Left ventricle myocardium inferior (tissue), 1 donor: ENCODE data around the gene EXOC4. TPM values are rescaled to one million over a fixed set of nuclear protein-coding genes. Genes with fewer than 3 reads are reported as not detected.
"Not testable (repeated sequence)": the region's sequence is repeated elsewhere in the genome, so short reads cannot be mapped to it uniquely, and the experiment has no call there.

ENCODE experiments used
- DNase-seq: peaks from one replicate; pipeline ENCODE4 v3.0.0-alpha.2; 2020
- H3K27ac ChIP-seq: fragments of 200-600 bp; replicated peaks from 2 replicates; pipeline ENCODE4 v1.8.0; 2021
- H3K27me3 ChIP-seq: fragments of 200-600 bp; 2 replicates; pipeline ENCODE4 v1.8.0; 2021; ENCODE audit warnings: low read depth
- H3K36me3 ChIP-seq: fragments of 200-600 bp; 2 replicates; pipeline ENCODE4 v1.8.0; 2021
- H3K4me1 ChIP-seq: fragments of 200-600 bp; 2 replicates; pipeline ENCODE4 v1.8.0; 2021
- H3K4me3 ChIP-seq: fragments of 200-600 bp; 2 replicates; pipeline ENCODE4 v1.8.0; 2021; ENCODE audit warnings: mild to moderate bottlenecking, moderate library complexity
- H3K9me3 ChIP-seq: fragments of 200-600 bp; replicated peaks from 2 replicates; pipeline ENCODE4 v1.8.0; 2021
- CTCF ChIP-seq: fragments of 200-600 bp; IDR thresholded peaks from 2 replicates; pipeline ENCODE4 v1.8.0; 2021; ENCODE audit warnings: antibody characterized with exemption, mild to moderate bottlenecking, borderline replicate concordance
- intact Hi-C: fragments of 100-400 bp; cut with micrococcal nuclease; formaldehyde crosslinking; loops from one replicate; pipeline ENCODE4 v1.11.0; 2022
- total RNA-seq: library from RNA; stranded (reverse); fragmentation: NEBNext Ultra II Directional; extraction: Animal tissue kit (Norgen Biotek cat#: 25700); gene quantifications from one replicate; pipeline ENCODE4 v1.2.1, GENCODE V29; 2021
- donor health status: DM: no; HTN: yes; CAD: no; lungs with severe emphysema.

Gene EXOC4
- total RNA-seq, 1 donor from 2014 or later: 33.8 TPM

- DNase-seq: no peak
- H3K4me3 ChIP-seq: no peak overlapping the region
- intact Hi-C loops: no loop called here
- no peaks in the 10 kb centered on the region for H3K9me3 ChIP-seq
- no peaks in the 10 kb centered on the region for H3K36me3 ChIP-seq
- no peaks in the 10 kb centered on the region for H3K27me3 ChIP-seq
- H3K27ac ChIP-seq: no peak overlapping the region
- TF ChIP-seq CTCF: no peak
- H3K4me1 ChIP-seq: no peaks in the 10 kb centered on the region
These were observed 633.9 kb downstream of the EXOC4 start for GRCh38 chr7:133886797-133887196.

GRCh38 chr7:133887459-133887858, 634.6 kb downstream of the EXOC4 start:
- DNase-seq: no peak
- TF ChIP-seq CTCF: no peak
- Histone ChIP-seq H3K27ac (no peak overlapping the region), H3K9me3 (no peaks in the 10 kb centered on the region), H3K4me3 (no peak overlapping the region), H3K27me3 (no peaks in the 10 kb centered on the region), H3K36me3 (no peaks in the 10 kb centered on the region), H3K4me1 (no peaks in the 10 kb centered on the region)
- intact Hi-C loops: no loop called here

GRCh38 chr7:133888061-133888930, 635.4 kb downstream of the EXOC4 start:
- Histone ChIP-seq H3K9me3 (no peaks in the 10 kb centered on the region), H3K4me3 (no peak overlapping the region), H3K36me3 (no peaks in the 10 kb centered on the region), H3K27ac (no peak overlapping the region), H3K4me1 (no peaks in the 10 kb centered on the region), H3K27me3 (no peaks in the 10 kb centered on the region)
- DNase-seq: no peak
- no peak for TF ChIP-seq CTCF
- intact Hi-C loops: no loop called here

- no peaks in the 10 kb centered on the region for H3K4me1 ChIP-seq
- no peak for TF ChIP-seq CTCF
These were observed 651.9 kb downstream of the EXOC4 start for GRCh38 chr7:133904776-133905175.

GRCh38 chr7:133906553-133906952, 653.7 kb downstream of the EXOC4 start:
- H3K4me1 ChIP-seq, intact Hi-C loops, H3K27ac ChIP-seq, H3K27me3 ChIP-seq, H3K4me3 ChIP-seq, H3K36me3 ChIP-seq, DNase-seq, H3K9me3 ChIP-seq: not testable (repeated sequence)

More at GRCh38 chr7:133904776-133905175, 651.9 kb downstream of the EXOC4 start:
- H3K9me3 ChIP-seq: no peaks in the 10 kb centered on the region
- H3K27ac ChIP-seq: no peak overlapping the region
- H3K4me3 ChIP-seq: no peak overlapping the region
- no peak for DNase-seq
- no peaks in the 10 kb centered on the region for H3K27me3 ChIP-seq
- H3K36me3 ChIP-seq: no peaks in the 10 kb centered on the region
- intact Hi-C loops: no loop called here

GRCh38 chr7:133910761-133911160, 657.9 kb downstream of the EXOC4 start:
- no peak overlapping the region for H3K27ac ChIP-seq
- H3K4me3 ChIP-seq: no peak overlapping the region
- no peaks in the 10 kb centered on the region for H3K36me3 ChIP-seq
- H3K27me3 ChIP-seq: no peaks in the 10 kb centered on the region
- TF ChIP-seq CTCF: no peak
- no peak for DNase-seq
- no peaks in the 10 kb centered on the region for H3K4me1 ChIP-seq
- H3K9me3 ChIP-seq: no peaks in the 10 kb centered on the region
- intact Hi-C loops: no loop called here
